ENCODE data around the gene CAP2.

- TF ChIP-seq EGR1 (IDR thresholded peaks at IDR 0.05) (no peak), YY1 (IDR thresholded peaks at IDR 0.05; ENCODE audit: low read depth) (no peak), EP300 (IDR thresholded peaks at IDR 0.05; ENCODE audit: borderline replicate concordance) (no peak), TAF1 (IDR thresholded peaks at IDR 0.05; ENCODE audit: low read depth) (no peak), FOXM1 (IDR thresholded peaks at IDR 0.05; ENCODE audit: borderline replicate concordance, low read depth) (no peak), REST (IDR thresholded peaks at IDR 0.05; ENCODE audit: low read depth) (no peak)
These were observed 101.5 kb downstream of the CAP2 start for GRCh38 chr6:17494919-17495318.
